ENCODE measurements around the gene CDC26. TPM values are rescaled to one million over a fixed set of nuclear protein-coding genes. Genes with fewer than 3 reads are reported as not detected.

Gene CDC26
- total RNA-seq, 4 donors from 2014 or later: 20.5 to 42.4 (median 26.5) TPM

DNA sequence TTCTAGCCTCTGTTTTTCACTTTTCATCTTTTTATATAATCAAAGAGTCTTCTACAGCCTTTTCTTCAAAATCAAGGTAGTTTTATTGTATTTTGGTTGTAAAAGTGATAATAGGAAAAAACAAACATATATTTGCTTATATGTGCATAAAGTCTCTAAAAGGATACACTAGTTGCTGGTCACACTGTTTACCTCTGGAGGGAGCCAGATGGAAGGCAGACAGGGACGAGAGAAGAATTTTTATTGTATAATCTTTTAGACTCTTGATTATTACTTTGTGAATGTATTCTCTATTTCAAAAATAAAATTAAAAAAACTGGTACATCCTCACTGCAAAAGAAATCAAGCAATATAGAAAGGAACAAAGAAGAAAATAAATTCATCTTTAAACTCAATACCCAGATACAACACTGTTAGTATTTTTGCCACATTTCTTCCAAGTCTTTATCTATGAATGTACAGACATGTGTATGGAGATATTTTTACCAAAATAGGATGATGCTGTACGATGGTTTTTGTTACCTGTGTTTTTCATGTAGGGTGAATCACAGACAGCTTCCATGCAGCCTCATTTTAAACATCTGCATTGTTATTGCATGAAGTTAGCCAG is 33.9 kb upstream of the CDC26 start:
- 6 to 8% methylated on average over 2 of the region's 2 CpGs for WGBS, 2 donors
- TF ChIP-seq, protein P1, sequence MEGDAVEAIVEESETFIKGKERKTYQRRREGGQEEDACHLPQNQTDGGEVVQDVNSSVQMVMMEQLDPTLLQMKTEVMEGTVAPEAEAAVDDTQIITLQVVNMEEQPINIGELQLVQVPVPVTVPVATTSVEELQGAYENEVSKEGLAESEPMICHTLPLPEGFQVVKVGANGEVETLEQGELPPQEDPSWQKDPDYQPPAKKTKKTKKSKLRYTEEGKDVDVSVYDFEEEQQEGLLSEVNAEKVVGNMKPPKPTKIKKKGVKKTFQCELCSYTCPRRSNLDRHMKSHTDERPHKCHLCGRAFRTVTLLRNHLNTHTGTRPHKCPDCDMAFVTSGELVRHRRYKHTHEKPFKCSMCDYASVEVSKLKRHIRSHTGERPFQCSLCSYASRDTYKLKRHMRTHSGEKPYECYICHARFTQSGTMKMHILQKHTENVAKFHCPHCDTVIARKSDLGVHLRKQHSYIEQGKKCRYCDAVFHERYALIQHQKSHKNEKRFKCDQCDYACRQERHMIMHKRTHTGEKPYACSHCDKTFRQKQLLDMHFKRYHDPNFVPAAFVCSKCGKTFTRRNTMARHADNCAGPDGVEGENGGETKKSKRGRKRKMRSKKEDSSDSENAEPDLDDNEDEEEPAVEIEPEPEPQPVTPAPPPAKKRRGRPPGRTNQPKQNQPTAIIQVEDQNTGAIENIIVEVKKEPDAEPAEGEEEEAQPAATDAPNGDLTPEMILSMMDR (IDR thresholded peaks at IDR 0.05): peak in 5 of 6 experiments; percentile 38 to 73 (median 49)
- no peak for TF ChIP-seq POLR2A (IDR thresholded peaks at IDR 0.05)
- Histone ChIP-seq H3K4me3 (no peak overlapping the region), H3K27ac (no peak overlapping the region), H3K9me3 (no peaks in the 10 kb centered on the region), H3K36me3 (no peaks in the 10 kb centered on the region), H3K4me1 (no peaks in the 10 kb centered on the region), H3K27me3 (peaks cover 0 to 10% (median 0%) of the 10 kb centered on the region in 4 donors)
- intact Hi-C loops (cut with DNase I): no loop called here
- DNase-seq: no peak

DNA sequence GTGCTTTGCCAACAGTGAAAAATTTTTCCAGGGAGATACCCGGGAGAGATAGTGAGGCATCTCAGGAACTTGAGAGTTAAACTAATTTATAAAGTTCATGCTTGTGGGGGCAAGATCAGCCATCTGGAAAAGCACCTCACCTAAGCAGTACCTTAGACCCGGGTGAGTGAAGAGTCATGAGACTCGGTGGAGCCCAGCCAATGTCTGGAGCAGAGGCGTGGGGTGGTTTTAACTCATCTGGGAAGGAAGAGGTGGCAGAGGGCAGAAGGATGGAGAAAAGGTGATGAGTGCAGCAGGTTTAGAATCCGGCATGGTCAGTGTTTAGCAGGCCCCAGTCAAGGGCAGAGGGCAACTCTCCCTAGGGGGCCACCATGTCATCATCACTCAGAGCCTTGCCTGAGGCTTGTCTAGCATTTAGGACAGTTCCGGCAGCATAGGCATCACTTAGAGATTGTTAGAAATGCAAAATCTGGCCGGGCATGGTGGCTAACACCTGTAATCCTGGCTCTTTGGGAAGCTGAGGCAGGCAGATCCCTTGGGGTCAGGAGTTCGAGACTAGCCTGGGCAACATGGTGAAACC is 32.1 kb upstream of the CDC26 start:
- H3K27me3 ChIP-seq: peaks cover 0 to 14% (median 0%) of the 10 kb centered on the region in 4 donors
- H3K27ac ChIP-seq: no peak overlapping the region
- H3K36me3 ChIP-seq: no peaks in the 10 kb centered on the region
- DNase-seq: no peak
- no peak for TF ChIP-seq POLR2A (IDR thresholded peaks at IDR 0.05)
- TF ChIP-seq, protein P1 (IDR thresholded peaks at IDR 0.05): no peak
- no peaks in the 10 kb centered on the region for H3K9me3 ChIP-seq
- H3K4me3 ChIP-seq: no peak overlapping the region
- WGBS, 2 donors: 53 to 69% methylated on average over 7 to 8 of the region's 8 CpGs
- intact Hi-C loops (cut with DNase I): no loop called here
- H3K4me1 ChIP-seq: peaks cover 0 to 10% (median 3%) of the 10 kb centered on the region in 3 donors

DNA sequence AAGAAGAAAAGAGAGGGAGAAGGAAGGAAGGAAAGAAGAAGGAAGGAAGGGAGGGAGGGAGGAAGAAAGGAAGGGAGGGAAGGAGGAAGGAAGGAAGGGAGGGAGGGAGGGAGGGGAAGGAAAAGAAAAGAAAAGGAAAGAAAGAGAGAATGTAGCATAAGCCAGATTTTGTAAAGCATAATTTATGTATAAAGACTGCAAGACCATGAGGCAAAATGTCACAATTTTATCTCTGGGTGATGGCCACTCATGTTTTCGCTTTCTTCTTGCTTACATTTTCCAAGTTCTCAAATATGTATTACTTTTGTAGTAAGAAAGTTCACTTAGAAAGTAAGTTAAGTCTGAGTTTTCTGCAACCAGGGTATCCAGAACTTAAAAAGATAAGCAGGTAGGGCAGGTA is 31.2 kb upstream of the CDC26 start:
- 63 to 88% methylated on average over 1 of the region's 1 CpG for WGBS, 2 donors
- no peak for TF ChIP-seq POLR2A (IDR thresholded peaks at IDR 0.05)
- TF ChIP-seq, protein P1 (IDR thresholded peaks at IDR 0.05): no peak
- no peak for DNase-seq
- intact Hi-C loops (cut with DNase I): no loop called here
- peaks cover 0 to 14% (median 0%) of the 10 kb centered on the region in 4 donors for H3K27me3 ChIP-seq
- no peak overlapping the region for H3K27ac ChIP-seq
- H3K36me3 ChIP-seq: no peaks in the 10 kb centered on the region
- no peaks in the 10 kb centered on the region for H3K9me3 ChIP-seq
- no peak overlapping the region for H3K4me3 ChIP-seq
- H3K4me1 ChIP-seq: peaks cover 0 to 12% (median 3%) of the 10 kb centered on the region in 3 donors

DNA sequence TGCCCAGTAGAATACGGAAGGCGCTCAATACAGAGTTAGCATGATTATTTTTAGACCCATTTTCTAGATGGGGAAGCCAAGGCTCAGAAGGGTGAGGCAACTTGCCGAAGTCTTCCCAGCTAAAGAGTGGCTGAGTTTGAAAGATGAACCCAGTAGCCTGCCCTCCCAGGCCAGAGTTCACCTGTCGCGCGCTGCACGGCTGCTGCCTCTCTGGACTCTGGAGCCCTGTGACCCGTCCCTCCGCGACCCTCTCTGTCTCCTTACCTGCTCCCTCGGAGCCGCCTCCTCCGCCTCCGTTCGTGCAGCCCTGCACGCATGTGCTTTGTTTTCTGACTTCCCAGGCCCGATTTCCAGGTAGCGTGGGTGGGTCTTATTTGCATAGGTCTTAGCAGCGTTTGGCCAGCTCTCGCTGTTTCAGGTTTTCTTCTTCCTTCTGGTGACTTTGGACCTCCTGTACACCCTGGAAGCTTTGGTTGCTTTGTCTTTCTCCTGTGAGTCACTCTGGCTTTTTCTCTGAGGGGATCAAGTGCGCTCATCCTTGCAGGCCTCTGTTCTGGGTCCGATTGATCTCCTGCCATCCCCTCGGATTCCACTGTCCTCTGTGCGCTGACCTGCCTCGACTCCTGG is 27.5 kb upstream of the CDC26 start, which contains the start of gene RNF183:
TSS of gene RNF183 (minus strand) at position 585 of the 627 bp plus-strand sequence. CDS start 5,192 bp downstream, outside the sequence.
- no peak within 1 kb of the TSS for H3K27ac ChIP-seq
- TF ChIP-seq, protein P1 (IDR thresholded peaks at IDR 0.05): no peak
- TF ChIP-seq POLR2A (IDR thresholded peaks at IDR 0.05): no peak
- 41 to 55% methylated on average over 24 of the region's 25 CpGs for WGBS, 2 donors
- no peaks in the 10 kb centered on the region for H3K36me3 ChIP-seq
- no peaks in the 10 kb centered on the region for H3K9me3 ChIP-seq
- peaks cover 0 to 12% (median 3%) of the 10 kb centered on the region in 3 donors for H3K4me1 ChIP-seq
- DNase-seq: no peak
- intact Hi-C loops (cut with DNase I): no loop called here
- H3K4me3 ChIP-seq: peak within 1 kb of the TSS in 2 of 4 donors; percentile 18 to 43
- peaks cover 0 to 26% (median 0%) of the 10 kb centered on the region in 4 donors for H3K27me3 ChIP-seq

DNA sequence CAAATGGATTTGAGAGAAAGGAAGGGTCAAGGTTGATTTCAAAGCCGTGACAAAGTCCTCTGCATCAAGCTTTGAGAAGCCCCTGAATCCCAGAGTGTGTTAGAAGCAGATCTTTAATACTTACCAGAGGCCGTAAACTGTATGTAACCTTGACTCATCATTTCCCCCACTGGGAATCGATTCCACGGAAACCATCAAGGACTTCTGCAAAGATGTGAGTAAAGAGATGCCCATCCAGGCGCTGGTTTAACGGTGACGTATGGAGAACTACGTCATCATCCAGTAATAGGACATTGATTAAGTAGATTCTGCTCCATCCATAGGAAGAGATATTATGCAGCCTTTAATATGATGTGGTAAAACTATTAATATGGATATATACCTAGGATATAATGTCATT is 26.2 kb upstream of the CDC26 start:
- TF ChIP-seq, protein P1 (IDR thresholded peaks at IDR 0.05): no peak
- TF ChIP-seq POLR2A (IDR thresholded peaks at IDR 0.05): no peak
- peaks cover 0 to 25% (median 0%) of the 10 kb centered on the region in 4 donors for H3K27me3 ChIP-seq
- no peak overlapping the region for H3K4me3 ChIP-seq
- DNase-seq: no peak
- no peak overlapping the region for H3K27ac ChIP-seq
- peaks cover 0 to 12% (median 3%) of the 10 kb centered on the region in 3 donors for H3K4me1 ChIP-seq
- intact Hi-C loops (cut with DNase I): no loop called here
- 82 to 90% methylated on average over 8 of the region's 8 CpGs for WGBS, 2 donors
- no peaks in the 10 kb centered on the region for H3K9me3 ChIP-seq
- no peaks in the 10 kb centered on the region for H3K36me3 ChIP-seq

All from esophagus squamous epithelium (tissue), 5 donors.